Large intestine (tissue), 3 donors: Measurements from ENCODE around the gene DERL2. TPM values are rescaled to one million over a fixed set of nuclear protein-coding genes. Genes with fewer than 3 reads are reported as not detected.
A peak's percentile ranks its signal among the peaks of the same experiment; 100 is the strongest.
"Not testable (repeated sequence)": the region's sequence is repeated elsewhere in the genome, so short reads cannot be mapped to it uniquely, and the experiment has no call there.

Experiments used
- DNase-seq, 2 donors: peaks; one replicate each; pipeline versions ENCODE4 v3.0.0 to v3.0.0-alpha.2; 2013
- H3K27ac ChIP-seq: one replicate; pipeline ENCODE4 v1.5.1; 2013; ENCODE audit warnings: low read length
- H3K27me3 ChIP-seq: 2 replicates; pipeline ENCODE4 v1.6.1; 2013; ENCODE audit warnings: low read length; ENCODE audit not compliant: control insufficient read depth, insufficient read depth
- H3K36me3 ChIP-seq: 2 replicates; pipeline ENCODE4 v1.6.1; 2013; ENCODE audit warnings: low read length; ENCODE audit not compliant: control insufficient read depth, insufficient read depth
- H3K4me1 ChIP-seq: one replicate; pipeline ENCODE4 v1.6.1; 2013; ENCODE audit warnings: low read length; ENCODE audit not compliant: control insufficient read depth, insufficient read depth
- H3K4me3 ChIP-seq: one replicate; pipeline ENCODE4 v1.5.1; 2013; ENCODE audit warnings: low read length
- H3K9me3 ChIP-seq: one replicate; pipeline ENCODE4 v1.6.1; 2013; ENCODE audit warnings: mild to moderate bottlenecking, low read depth, low read length, moderate library complexity; ENCODE audit not compliant: control insufficient read depth
- WGBS: methylation state at CpG from one replicate; pipeline ENCODE4 v1.1.5; 2013; ENCODE audit warnings: low lambda C conversion rate; ENCODE audit not compliant: insufficient coverage; 5-methylcytosine and 5-hydroxymethylcytosine counted together
- polyA plus RNA-seq: library from polyadenylated mRNA; unstranded; fragments of 120-200 nt; gene quantifications from one replicate; pipeline ENCODE4 v1.2.1, GENCODE V29; 2013

DERL2 gene
- polyA plus RNA-seq, 1 donor: 65.4 TPM

DNA sequence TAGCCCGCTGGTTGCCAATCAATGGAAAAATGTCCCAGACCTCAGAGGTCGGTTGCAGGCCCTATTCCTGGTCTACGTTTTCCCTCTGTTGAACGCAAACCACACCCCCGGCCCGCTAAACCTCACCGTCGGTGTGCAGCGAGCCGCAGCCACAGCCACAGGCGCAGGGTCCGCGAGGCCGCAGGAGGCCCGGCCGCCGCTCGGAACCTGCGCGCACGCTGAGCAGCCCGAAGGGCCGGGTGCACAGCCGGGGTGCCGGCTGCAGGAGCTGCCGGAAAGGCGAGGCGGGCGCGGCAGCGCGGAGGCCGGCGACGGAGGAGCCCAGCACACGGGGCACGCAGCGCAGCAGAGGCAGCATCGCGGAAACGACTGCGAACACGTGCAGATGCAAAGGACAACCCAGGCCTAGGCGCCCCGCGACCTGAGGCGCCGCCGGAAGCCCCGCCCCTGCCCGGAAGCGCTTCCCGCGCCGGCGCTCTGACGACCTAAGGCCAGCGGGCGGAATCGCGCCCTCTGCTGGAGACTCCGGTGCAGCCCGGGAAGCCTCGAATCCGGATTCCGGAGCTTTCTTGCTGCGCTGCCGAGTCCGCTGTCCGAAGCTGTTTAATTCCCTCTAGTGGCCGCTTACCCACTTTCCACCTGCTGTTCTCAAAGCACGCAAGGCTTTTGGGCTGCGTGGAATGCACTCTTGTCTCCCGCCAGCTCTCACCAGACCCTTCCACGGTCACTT lies 47.1 kb downstream of the DERL2 start, which contains the start of gene C1QBP:
TSS of gene C1QBP (minus strand) at position 440 of the 730 bp plus-strand sequence. CDS start at position 358, 82 bp downstream.
- WGBS: 0% methylated on average over 1 of the region's 75 CpGs
- Histone ChIP-seq H3K4me1 (peaks cover 10% of the 10 kb centered on the region), H3K27me3 (no peaks in the 10 kb centered on the region), H3K9me3 (no peaks in the 10 kb centered on the region), H3K4me3 (peak within 1 kb of the TSS; percentile 75), H3K36me3 (peaks cover 39% of the 10 kb centered on the region), H3K27ac (peak within 1 kb of the TSS; percentile 37)
- DNase-seq: peak; percentile 92 to 94

DNA sequence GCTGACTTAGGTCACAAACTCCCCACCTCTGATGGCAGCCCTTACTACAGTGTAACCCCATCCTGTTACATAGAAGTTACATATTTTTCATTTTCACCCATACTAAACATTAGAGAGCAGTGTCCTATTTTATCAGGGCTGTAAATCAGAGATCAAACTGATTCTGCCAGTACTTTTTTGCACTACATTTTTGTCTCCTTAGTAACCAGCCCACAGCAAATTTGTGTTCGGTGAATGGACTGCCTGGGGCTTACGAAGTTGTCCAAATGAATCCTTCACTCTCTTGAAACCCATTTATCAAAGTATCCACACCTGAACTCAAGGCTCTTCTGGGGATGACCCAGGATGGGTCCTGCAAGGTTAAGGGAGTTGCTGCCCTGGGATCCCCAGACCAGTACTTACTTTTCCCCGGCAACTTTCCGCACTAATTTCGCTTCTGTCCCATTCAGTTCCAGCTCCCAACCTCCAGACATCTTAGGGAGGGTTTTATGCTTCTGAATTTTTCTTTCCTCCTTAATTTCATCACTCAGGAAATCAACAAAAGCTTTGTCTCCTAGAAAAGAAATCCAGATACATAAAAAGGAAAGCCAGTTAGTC lies 48.2 kb downstream of the DERL2 start:
- Histone ChIP-seq H3K4me3 (peak overlapping the region; percentile 75), H3K27me3 (no peaks in the 10 kb centered on the region), H3K4me1 (peaks cover 10% of the 10 kb centered on the region), H3K36me3 (peaks cover 41% of the 10 kb centered on the region), H3K9me3 (no peaks in the 10 kb centered on the region), H3K27ac (no peak overlapping the region)
- 57% methylated on average over 3 of the region's 5 CpGs for WGBS
- no peak for DNase-seq

DNA sequence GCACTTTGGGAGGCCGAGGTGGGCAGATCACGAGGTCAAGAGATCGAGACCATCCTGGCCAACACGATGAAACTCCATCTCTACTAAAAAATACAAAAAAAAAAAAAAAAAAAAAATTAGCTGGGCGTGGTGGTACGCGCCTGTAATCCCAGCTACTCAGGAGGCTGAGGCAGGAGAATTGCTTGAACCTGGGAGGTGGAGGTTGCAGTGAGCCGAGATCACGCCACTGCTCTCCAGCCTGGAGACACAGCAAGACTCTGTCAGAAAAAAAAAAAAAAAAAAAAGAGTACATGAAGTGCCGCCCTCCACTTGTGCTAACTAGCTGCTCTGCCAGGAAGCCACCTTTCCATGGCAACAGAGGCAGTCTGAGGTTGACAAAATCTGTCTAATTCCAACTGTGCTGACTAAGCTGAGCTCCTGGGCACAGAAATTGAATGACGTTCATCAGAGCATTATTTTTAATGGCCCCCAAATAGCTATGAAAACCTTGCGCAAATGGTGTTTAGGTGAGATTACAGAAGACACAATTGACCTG lies 50.1 kb downstream of the DERL2 start:
- H3K27me3 ChIP-seq, H3K4me3 ChIP-seq, H3K9me3 ChIP-seq, DNase-seq, H3K4me1 ChIP-seq, H3K27ac ChIP-seq: not testable (repeated sequence)
- no CpG with 5 or more reads among the region's 12 CpGs for WGBS
- peaks cover 51% of the 10 kb centered on the region for H3K36me3 ChIP-seq

DNA sequence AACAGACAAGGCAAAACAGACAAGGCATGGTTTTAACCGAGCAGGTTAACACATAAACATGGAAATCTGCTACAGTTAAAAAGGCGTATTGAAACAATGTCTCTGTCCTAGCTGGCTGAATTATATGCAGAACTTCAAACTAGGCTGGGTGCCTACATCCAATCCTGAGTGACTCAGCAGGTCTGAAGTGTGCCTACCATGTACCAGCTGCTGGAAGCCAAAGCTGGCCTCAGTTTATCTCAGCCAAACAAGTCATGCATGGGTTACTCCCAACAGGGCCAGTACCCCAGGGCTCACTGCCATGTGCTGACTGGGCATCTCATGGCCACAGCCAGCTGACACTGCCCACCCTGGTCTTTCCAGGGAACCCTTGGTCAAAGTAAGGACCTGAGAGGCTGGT lies 51.0 kb downstream of the DERL2 start:
- Histone ChIP-seq H3K27me3 (no peaks in the 10 kb centered on the region), H3K36me3 (peaks cover 57% of the 10 kb centered on the region), H3K4me3 (no peak overlapping the region), H3K4me1 (peaks cover 10% of the 10 kb centered on the region), H3K27ac (no peak overlapping the region), H3K9me3 (no peaks in the 10 kb centered on the region)
- WGBS: no CpG with 5 or more reads among the region's 2 CpGs
- DNase-seq: no peak

DNA sequence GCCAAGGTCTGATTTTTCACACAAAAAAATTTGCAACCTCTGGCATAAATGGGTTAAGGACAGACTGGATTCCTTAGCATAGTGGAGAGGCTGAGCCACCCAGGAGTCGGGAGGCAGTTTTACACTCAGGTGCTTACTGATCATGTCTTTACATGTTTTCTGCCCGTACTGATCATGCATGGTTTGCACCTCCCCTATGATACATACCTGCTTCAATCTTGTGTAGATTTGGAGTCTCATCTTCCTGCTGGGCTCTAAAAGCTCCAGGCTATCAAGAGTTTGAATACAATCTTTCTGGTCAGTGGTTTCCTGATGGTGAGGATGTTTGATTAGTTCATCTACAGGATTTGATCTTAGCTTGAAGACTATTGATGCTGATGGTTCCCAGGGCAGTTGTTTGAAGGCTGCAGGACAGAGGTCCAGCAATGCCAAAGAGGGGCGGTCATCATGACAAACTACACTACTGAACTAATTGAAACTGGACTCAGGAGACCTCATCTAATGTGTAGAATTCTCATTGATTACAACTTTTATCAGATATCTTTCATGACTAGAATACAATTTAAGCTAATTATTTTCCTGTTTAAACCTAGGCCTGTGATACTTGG lies 53.9 kb downstream of the DERL2 start:
- peaks cover 81% of the 10 kb centered on the region for H3K36me3 ChIP-seq

DNA sequence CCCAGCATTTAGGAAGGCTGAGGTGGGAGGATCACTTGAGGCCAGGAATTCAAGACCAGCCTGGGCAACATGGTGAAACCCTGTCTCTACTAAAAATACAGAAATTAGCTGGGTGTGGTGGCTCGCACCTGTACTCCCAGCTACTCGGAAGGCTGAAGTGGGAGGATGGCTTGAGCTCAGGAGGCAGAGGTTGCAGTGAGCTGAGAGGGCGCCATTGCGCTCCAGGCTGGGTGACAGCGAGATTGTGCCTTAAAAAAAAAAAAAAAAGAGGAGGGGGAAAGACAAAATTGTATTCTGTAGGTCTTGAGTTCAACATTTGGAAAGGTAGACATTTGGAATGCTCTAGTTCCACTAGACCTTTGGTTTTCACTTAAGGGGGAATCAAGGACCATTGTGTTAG lies 54.7 kb downstream of the DERL2 start:
- H3K27me3 ChIP-seq, H3K4me1 ChIP-seq, DNase-seq, H3K9me3 ChIP-seq, H3K4me3 ChIP-seq, H3K27ac ChIP-seq: not testable (repeated sequence)
- no CpG with 5 or more reads among the region's 5 CpGs for WGBS
- peaks cover 79% of the 10 kb centered on the region for H3K36me3 ChIP-seq

More for the DNA sequence above, 53.9 kb downstream of the DERL2 start:
- Histone ChIP-seq H3K27me3 (no peaks in the 10 kb centered on the region), H3K4me1 (no peaks in the 10 kb centered on the region), H3K4me3 (no peak overlapping the region), H3K9me3 (no peaks in the 10 kb centered on the region), H3K27ac (no peak overlapping the region)
- DNase-seq: no peak
- WGBS: no CpG with 5 or more reads among the region's 3 CpGs

DNA sequence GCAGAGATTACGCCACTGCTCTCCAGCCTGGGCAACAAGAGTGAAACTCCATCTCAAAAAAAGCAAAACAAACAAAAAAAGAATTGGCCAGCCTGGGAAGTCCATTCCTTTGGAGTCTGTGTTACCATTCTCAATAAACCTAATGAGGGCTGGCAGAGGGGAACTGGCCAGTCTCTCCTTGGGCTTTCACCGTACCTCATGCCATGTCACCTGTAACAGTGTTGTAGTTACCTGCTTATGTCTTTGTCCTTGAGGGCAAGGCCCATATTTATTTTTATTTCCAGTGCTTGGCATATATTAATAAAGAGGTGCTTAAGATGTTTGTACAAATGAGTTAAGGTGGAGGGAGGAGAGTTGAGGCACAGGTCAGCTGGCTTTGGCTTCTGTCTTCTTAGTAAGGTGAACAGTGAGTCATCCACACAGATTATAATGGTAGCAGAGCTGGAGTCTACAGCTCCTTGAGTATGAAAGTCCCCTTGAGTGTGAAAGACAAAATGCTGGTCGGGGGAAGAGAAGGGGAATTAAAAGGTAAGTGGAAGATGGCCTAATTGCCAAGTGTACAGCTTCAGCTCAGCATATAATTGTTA lies 55.5 kb downstream of the DERL2 start:
- no peaks in the 10 kb centered on the region for H3K9me3 ChIP-seq
- H3K27ac ChIP-seq: no peak overlapping the region
- no peaks in the 10 kb centered on the region for H3K4me1 ChIP-seq
- H3K27me3 ChIP-seq: no peaks in the 10 kb centered on the region
- no peak for DNase-seq
- peaks cover 84% of the 10 kb centered on the region for H3K36me3 ChIP-seq
- H3K4me3 ChIP-seq: no peak overlapping the region
- no CpG with 5 or more reads among the region's 3 CpGs for WGBS

DNA sequence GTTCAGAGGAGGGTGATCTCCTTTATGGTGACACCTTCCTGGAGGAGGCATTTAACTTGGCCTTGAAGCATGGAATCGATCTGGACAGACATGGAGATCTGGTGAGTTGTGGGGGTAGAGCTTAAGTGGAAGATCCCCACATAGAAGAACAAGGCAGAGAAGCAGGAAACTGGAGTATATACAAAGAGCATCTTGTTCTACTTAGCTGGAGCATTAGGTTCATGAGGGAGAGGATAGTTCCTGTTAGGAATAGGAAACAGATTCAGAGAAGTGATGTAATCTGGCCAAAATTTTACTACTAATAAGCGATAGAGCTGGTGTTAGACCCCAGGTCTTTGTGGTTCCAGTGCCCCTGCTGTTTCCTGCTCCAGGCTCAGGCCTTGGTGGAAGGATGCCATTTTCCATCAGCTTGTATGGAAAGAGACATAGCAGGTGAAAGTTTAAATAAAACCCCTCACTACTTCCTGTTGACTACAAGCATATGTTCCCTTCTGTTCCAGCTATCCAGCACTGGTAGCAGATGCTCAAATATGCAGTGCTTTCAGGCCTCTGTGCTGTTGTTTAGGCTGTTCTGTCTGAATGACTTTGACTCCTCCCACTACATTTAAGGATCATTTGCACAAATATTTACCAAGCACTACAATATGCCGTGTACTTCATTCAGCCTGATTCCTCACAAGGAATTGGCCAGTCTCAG lies 56.6 kb downstream of the DERL2 start:
- Histone ChIP-seq H3K27ac (no peak overlapping the region), H3K36me3 (peaks cover 84% of the 10 kb centered on the region), H3K27me3 (no peaks in the 10 kb centered on the region), H3K4me3 (no peak overlapping the region), H3K9me3 (no peaks in the 10 kb centered on the region), H3K4me1 (no peaks in the 10 kb centered on the region)
- DNase-seq: peak in 1 of 2 donors; percentile 5
- 80% methylated on average over 1 of the region's 3 CpGs for WGBS

DNA sequence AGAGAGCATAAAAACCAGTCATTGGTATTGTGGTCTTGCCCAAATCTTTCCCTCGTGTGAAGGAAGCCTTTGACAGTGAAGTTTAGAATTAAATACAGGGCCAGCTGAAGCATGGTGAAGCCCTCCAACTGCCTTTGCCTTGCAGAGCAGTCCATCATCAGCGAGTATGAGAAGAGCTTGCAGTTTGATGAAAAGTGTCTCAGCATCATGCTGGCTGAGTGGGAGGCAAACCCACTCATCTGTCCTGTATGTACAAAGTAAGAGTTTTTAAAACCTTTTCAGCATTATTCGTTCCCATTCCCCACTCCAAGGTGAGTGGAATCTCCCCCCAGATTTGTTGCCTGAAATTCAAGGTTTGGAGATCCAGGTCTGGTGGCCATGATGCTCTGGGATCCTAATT lies 60.2 kb downstream of the DERL2 start:
- no CpG with 5 or more reads among the region's 3 CpGs for WGBS
- peaks cover 3% of the 10 kb centered on the region for H3K4me1 ChIP-seq
- no peaks in the 10 kb centered on the region for H3K9me3 ChIP-seq
- no peak overlapping the region for H3K4me3 ChIP-seq
- no peak for DNase-seq
- H3K36me3 ChIP-seq: peaks cover 79% of the 10 kb centered on the region
- H3K27ac ChIP-seq: no peak overlapping the region
- H3K27me3 ChIP-seq: no peaks in the 10 kb centered on the region

DNA sequence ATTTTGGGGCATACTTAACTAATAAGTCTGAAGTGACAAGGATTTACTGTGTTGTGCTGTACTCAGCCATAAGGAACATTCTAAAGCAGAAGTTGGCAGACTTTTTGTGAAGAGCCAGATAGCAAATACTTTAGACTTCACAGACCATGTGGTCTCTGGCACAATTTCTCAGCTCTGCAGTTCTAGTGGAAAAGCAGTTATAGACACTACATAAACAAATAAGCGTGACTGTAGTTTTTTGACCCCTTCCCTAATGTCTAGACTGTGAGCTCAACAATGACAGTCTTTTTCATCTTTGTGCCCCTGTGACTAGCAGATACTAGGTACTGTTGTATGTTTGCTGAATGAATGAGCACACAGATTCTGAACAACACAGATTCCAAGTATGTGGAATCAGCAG lies 61.1 kb downstream of the DERL2 start:
- WGBS: no CpG with 5 or more reads among the region's 1 CpG
- Histone ChIP-seq H3K4me1 (peaks cover 3% of the 10 kb centered on the region), H3K9me3 (no peaks in the 10 kb centered on the region), H3K36me3 (peaks cover 74% of the 10 kb centered on the region), H3K27ac (no peak overlapping the region), H3K4me3 (no peak overlapping the region), H3K27me3 (no peaks in the 10 kb centered on the region)
- DNase-seq: no peak
